ENCODE measurements around the gene KCNJ12.

DNA sequence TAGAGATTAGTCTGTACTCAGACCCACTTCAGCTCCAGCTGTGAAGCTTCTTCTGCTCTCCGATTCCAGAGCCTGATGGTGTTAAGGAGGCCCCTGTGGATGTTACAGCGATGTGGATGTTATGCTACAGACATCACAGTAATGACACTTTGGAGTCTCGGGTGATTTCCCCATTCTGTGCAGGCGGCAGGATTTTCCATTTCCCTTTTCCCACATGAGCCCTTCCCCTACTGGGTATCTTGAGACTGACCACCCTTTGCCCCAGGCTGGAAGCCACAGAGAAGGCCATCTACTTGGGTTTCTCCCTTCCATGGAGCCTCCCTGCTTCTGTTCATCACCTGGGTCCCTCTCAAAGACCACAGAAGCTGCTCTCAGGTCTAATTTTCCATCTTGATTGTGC lies 78.3 kb downstream of the KCNJ12 start:
- TF ChIP-seq POLR2AphosphoS5 (IDR thresholded peaks at IDR 0.05; ENCODE audit: borderline replicate concordance, low read depth, low read length) (no peak), EZH2 (IDR thresholded peaks at IDR 0.05) (no peak)
